ENCODE data around the gene ACVR1. TPM values are rescaled to one million over a fixed set of nuclear protein-coding genes. Genes with fewer than 3 reads are reported as not detected.

Gene ACVR1
- total RNA-seq, 1 donor from 2014 or later = 6.9 TPM

DNA sequence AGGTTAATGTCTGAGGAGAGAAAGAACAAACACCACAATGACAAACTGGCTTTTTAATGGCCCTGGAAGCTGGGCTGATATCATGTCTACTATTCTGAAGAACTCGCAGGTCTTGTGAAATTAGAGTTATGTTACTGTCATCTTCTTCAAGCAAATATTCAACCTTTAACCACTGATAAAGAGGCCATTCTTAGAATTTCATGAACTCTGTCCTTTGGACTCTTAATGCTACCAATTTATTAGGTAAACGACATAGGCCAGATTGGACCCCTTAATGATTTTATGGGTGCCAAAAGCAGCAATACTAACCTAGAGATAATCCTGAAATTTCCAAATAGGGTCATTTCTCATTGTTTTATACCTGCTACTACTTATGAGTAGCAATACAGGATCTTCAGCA, 138.5 kb downstream of the ACVR1 start:
- TF ChIP-seq CTCF (IDR thresholded peaks at IDR 0.05) = no peak
- Histone ChIP-seq H3K27ac (no peak overlapping the region), H3K27me3 (no peaks in the 10 kb centered on the region), H3K36me3 (peaks cover 38 to 65% of the 10 kb centered on the region in 2 donors), H3K9me3 (no peaks in the 10 kb centered on the region), H3K4me3 (no peak overlapping the region), H3K4me1 (no peaks in the 10 kb centered on the region)
- DNase-seq (ENCODE audit: low spot score in 2 of 2) = no peak
- intact Hi-C loops (cut with DNase I) = no loop called here

DNA sequence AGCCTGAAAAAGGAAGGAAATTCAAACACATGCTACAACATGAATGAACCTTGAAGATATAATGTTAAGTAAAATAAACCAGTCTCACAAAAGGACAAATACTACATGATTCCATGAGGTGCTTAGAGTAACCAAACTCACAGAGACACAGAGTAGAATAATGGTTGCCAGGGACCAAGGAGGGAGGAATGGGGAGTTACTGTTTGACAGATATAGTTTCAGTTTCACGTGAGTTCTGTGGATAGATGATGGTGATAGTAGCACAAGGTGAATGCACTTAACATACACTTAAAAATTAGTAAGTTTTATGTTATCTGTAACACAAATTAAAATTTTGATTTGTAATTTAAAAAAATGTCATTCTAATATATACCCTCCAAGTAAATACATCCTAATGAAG, 140.6 kb downstream of the ACVR1 start:
- Histone ChIP-seq H3K4me3 (no peak overlapping the region), H3K36me3 (peaks cover 38 to 65% of the 10 kb centered on the region in 2 donors), H3K27me3 (no peaks in the 10 kb centered on the region), H3K27ac (no peak overlapping the region), H3K9me3 (peaks cover 0 to 6% of the 10 kb centered on the region in 2 donors), H3K4me1 (no peaks in the 10 kb centered on the region)
- intact Hi-C loops (cut with DNase I) = no loop called here
- no peak for TF ChIP-seq CTCF (IDR thresholded peaks at IDR 0.05)
- no peak for DNase-seq (ENCODE audit: low spot score in 2 of 2)

DNA sequence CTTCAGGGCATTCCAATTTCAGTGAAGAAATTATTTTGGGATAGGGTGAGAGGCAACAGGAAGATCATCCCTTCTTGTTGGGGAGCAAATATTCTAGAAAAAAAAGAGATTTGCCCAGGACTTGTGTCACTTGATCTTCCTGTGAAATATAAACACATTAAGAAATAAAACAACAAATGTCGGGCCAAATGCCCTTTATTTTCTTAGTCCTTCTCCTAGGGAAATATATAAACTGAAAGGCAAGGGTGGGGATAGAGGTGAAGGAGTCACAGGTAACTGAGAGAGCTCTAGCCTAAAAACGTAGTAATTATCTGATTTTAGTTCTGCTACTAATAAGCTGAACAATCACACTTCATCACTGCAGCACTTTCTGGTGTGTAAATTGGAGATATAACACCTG, 142.9 kb downstream of the ACVR1 start:
- DNase-seq (ENCODE audit: low spot score in 2 of 2) = no peak
- Histone ChIP-seq H3K9me3 (peaks cover 0 to 14% of the 10 kb centered on the region in 2 donors), H3K4me1 (no peaks in the 10 kb centered on the region), H3K4me3 (no peak overlapping the region), H3K27ac (no peak overlapping the region), H3K36me3 (peaks cover 37 to 73% of the 10 kb centered on the region in 2 donors), H3K27me3 (no peaks in the 10 kb centered on the region)
- intact Hi-C loops (cut with DNase I) = no loop called here
- TF ChIP-seq CTCF (IDR thresholded peaks at IDR 0.05) = no peak

DNA sequence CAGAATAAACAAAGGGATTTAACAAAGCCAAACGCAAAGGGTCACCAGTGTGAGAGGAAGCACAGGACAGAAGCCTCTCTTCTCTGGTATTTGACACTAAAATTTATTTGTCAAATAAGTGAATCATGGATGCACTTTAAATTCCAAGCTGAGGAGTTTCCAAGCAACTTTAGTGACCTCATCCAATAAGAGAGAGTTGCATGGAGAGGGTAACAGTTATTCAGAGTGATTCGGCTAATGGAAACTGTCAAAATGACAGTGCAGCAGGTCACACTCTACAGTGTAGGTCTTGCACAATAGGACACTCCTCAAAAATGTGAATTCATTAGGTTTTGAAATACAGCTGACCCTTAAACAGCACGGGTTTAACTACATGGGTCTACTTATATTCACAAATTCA, 143.5 kb downstream of the ACVR1 start:
- no peak for DNase-seq (ENCODE audit: low spot score in 2 of 2)
- H3K36me3 ChIP-seq = peaks cover 31 to 66% of the 10 kb centered on the region in 2 donors
- no peak overlapping the region for H3K27ac ChIP-seq
- no peak overlapping the region for H3K4me3 ChIP-seq
- intact Hi-C loops (cut with DNase I) = no loop called here
- no peaks in the 10 kb centered on the region for H3K4me1 ChIP-seq
- peaks cover 0 to 14% of the 10 kb centered on the region in 2 donors for H3K9me3 ChIP-seq
- TF ChIP-seq CTCF (IDR thresholded peaks at IDR 0.05) = no peak
- H3K27me3 ChIP-seq = no peaks in the 10 kb centered on the region

DNA sequence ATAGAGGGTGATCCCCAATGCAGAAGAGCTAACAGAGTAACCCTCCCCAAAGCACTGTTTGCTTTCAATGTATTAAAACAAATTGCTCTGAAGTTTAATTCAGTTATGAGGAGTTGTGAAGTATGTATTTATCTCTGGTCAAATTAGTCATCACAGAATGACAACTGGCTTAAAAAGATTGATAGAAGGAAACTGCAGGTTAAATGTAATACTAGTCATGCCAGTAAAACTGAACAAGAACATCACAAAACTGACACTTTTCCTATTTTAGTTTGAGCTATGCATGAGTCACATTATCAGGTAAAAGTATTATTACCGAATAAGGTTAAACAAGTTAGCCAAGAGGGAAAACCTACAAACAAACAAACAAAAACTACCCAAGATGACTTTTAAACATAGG, 148.4 kb downstream of the ACVR1 start:
- intact Hi-C loops (cut with DNase I) = no loop called here
- H3K4me3 ChIP-seq = no peak overlapping the region
- TF ChIP-seq CTCF (IDR thresholded peaks at IDR 0.05) = no peak
- no peaks in the 10 kb centered on the region for H3K27me3 ChIP-seq
- H3K4me1 ChIP-seq = no peaks in the 10 kb centered on the region
- peaks cover 2 to 45% of the 10 kb centered on the region in 2 donors for H3K36me3 ChIP-seq
- no peak for DNase-seq (ENCODE audit: low spot score in 2 of 2)
- H3K9me3 ChIP-seq = peaks cover 8 to 26% of the 10 kb centered on the region in 2 donors
- no peak overlapping the region for H3K27ac ChIP-seq

DNA sequence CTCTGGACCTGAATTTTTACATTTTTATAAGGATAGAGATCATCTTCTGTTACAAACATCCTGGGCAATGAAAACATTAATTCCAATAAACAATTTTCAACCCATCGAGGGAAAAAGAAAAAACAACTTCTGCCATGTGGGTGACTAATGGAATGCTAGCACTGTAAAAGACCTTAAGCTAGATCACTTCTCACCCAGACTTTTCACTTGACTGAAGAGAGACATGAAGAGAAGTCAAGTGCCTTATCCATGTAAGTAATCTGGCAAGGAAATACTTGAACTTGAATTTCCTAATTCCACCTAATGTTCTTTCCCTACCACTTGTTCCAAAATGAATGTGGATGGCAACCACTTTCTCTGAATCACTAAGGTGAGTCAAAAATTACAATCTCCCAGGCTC, 149.2 kb downstream of the ACVR1 start:
- H3K27me3 ChIP-seq = no peaks in the 10 kb centered on the region
- no peak overlapping the region for H3K4me3 ChIP-seq
- DNase-seq (ENCODE audit: low spot score in 2 of 2) = no peak
- H3K9me3 ChIP-seq = peaks cover 16 to 33% of the 10 kb centered on the region in 2 donors
- no peaks in the 10 kb centered on the region for H3K4me1 ChIP-seq
- no peak overlapping the region for H3K27ac ChIP-seq
- peaks cover 0 to 42% of the 10 kb centered on the region in 2 donors for H3K36me3 ChIP-seq
- no peak for TF ChIP-seq CTCF (IDR thresholded peaks at IDR 0.05)
- intact Hi-C loops (cut with DNase I) = no loop called here
